SIG-M5 treated with dmso at 0.1 percent for 504 hours (cell line): Measurements from ENCODE around the gene PIM3.

ENCODE experiments used
- DNase-seq: peaks from one replicate; lab custom pipeline; 2025; ENCODE audit not compliant: unreplicated experiment; lab: John Stamatoyannopoulos, UW

PIM3 gene

GRCh38 chr22:49927483-49928184 lies 32.9 kb upstream of the PIM3 start:
- no peak for DNase-seq

- DNase-seq, result no peak
These were observed 32.4 kb upstream of the PIM3 start for GRCh38 chr22:49928185-49928495.

DNA sequence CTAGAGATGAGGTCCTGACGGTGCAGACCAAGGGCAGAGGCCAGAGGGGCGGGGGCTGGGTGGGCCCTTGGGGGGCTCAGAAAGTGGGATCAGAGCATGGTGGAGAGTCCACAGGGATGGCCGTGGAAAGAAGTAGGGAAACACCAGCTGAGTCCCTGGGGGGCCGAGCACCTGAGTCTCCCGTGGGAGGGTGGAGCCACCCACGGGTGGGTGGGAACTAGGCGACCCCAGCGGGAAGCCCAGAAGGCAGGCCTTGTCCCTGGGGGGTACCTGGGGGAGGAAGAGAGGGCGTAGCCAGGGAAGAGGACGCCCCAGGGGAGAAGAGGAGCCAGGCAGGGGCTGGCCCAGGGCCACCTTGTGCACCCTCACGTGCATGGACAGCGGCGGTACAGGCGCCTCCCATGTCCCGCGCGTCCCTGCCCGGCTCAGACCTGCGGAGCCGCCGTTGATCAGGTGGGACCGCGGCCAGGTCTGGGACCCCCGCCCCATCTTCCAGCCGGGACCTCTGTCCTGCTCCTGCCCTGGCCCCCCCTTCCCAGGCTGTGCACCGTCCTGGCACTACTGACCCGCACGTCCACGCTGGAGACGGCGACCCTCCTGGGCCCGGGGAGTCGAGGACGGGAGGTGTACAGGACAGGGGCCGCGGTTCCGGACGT lies 31.9 kb upstream of the PIM3 start:
- no peak for DNase-seq

DNA sequence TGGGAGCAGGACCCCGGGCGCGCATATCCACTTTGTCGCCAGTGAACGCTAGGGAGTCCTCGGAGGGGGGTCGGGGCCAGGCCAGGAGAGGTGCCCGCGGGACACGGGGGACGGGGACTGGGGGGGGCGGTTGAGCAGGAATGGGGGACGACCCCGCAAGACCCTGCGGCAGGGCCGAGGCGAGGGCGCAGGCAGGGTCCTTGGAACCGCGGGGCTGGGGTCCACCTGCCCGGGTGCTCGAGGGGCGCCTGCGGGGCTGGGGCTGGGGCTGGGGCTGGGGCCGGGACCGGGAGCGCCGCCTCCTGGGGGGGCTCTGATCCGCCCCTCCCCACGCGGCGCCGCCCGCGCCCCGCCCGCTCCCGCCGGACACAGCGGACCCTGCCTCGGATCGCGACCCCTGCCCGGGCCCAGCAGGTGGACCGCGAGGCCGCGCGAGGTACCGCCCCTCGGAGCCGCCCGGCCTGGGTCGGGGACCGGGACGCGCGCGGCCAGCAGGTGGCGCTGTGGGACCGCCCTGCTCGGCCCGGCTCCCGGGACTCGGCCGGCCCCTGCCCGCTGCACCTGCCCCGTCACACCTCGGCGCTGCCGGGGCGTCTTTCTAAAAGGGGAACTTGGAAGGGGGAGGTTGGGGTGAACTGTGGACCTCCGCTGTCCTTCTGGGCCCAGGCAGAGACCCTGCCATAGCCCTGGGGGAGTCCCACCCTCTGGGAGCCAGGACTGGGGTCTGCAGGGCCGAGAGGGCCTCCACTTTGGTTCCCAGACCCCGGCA lies 31.2 kb upstream of the PIM3 start:
- DNase-seq, result peak; percentile 7

DNA sequence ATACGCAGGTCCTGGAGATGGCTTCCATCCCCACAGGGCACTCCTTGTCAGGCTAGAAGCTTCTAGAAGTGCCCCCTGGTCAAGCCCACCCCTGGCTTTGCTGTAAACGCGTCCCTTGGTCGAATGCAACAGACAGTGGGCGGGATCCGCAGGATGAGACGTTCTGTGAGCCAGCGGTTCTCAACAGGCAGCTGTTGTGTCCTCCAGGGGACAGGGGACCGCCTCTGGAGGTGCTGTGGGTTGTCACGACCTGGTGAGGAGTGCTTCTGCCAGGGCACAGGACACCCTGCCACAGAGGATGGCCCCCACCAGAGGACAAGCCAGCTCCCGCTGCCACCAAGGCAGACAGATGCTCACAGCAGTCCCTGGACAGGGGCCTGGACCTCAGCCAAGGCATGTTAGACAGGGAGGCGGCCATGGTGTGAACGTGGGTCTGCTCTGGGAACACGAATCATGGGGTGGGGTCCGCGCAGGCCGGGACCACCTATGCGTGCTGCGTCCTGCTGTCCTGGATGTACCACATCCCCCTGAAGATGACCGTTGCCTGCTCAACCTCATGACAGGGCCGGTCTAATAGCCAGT lies 30.5 kb upstream of the PIM3 start:
- no peak for DNase-seq

DNA sequence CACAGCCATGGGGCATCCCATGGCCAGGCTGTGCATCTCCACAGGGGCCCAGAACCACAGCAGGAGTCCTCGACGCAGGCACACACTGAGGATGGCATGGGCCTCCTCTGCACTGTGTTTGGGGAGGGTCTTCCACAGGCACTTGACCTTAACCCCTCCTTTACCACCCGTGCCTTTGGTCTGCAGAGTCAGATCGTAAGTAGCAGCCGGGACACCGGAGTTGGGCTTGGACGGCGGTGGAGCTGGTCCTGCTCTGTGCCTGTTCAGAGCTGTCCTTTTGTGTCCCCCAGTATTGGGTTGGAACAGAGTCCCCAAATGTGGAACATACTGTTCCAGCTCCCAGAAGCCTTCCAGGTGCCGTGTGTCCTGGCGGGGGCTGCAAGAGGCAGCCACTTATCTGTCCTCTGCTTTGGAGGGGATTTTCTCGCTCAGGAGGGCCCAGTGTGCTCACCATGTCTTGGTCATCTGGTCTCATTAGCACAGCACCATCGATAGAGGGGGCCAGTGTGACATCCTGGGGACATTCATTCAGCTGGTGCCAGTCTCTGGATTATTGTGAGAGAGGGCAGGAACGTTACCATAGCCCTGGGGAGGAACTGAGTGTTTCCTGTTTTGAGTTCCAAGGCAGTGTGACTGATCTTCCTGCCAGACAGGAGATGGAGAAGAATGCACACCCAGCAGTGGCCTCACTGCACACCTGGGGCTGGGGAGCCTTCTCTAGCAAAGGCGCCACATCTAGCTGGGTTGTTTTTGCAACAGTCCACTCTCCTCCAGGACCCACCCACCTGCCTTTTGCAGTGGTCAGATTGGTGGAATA lies 29.8 kb upstream of the PIM3 start:
- DNase-seq, result peak; percentile 86

GRCh38 chr22:49933236-49934159 lies 27.1 kb upstream of the PIM3 start:
- no peak for DNase-seq

GRCh38 chr22:49934160-49934890 lies 26.2 kb upstream of the PIM3 start:
- no peak for DNase-seq

- peak; percentile 12 for DNase-seq
These were observed 25.5 kb upstream of the PIM3 start for GRCh38 chr22:49934891-49935557.

- no peak for DNase-seq
These were observed 25.0 kb upstream of the PIM3 start for GRCh38 chr22:49935561-49935960.

DNA sequence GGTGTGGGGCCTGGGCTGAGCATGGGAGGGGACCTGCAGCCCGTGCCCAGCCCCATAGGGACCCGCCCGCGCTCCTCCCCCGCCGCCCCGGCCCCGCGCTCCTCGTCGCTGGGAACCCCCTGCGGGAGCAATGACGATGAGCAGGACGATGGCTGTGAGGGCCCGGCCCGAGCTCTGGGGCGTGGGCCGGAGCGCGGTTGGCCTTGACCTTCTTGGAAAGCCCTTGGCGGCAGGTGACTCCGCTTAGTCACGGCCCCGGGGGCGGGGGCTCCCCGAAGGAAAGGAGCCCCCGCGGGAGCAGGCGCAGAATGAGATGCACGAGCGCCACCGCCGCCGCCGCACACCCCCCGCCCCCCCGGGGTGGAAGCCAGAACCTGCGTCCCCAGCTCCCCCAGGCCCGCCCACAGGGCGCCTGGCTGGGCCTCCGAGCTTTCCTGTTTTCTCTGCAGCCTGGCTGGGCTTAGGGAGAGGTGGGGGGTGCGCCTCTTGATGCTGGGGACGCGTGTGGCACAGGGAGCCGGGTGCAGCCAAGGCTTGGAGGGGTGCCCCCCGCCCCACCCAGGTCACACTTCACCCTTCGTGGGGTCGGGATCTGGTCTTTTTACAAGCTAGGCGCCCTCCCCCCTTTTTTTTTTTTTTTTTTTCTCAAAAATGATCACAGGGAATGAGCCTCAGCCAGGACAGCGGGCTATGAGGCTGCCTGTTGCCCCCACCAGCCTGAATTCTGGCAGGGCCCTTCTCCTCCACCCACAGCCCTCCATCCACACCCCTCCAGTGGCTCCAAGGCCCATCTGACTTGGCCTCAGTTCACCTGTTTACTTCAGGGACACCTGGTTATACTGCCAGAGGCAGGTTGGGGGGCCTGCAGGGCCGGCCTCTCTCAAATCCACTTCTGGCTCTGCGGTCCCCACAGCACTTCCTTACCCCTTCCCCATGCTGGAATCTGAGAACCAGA lies 24.3 kb upstream of the PIM3 start:
- DNase-seq, result peak; percentile 63

DNA sequence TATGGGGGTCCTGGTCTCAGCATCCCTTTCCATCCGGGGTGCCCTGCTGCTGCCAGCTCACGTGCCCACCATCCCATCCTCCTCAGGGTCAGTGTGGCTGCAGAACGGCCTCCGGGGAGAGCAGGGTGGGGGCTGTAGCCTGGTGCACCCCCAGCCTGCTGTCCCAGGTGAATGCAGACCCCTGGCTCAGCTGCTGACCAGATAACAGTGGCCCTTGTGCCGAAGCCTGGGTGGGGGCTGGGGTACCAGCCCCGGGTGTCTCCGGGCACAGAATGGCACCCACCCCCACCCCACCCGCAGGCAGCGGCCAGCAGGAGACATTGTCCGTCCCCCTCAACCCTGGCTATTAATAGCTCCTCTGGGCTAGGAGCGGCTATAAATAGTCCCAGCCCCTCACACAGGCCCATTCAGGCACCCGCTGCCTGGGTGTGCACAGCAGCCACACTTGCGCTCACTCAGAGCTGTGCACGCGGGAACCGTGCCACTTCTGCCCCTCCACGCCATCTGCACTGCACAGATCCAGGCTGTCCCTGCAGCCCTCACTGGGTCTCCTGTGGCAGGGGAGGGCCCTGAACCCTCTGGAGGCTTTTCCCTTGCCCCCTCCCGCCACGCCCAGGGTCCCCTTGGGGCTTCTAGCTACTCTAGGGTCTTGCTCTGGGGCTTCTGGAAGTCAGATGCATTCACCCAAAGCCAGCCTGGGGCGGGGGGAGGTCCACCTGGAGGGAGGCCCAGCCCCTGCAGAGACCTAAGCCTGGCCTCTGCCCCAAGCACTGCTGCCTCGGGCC lies 23.4 kb upstream of the PIM3 start:
- DNase-seq, result no peak

DNA sequence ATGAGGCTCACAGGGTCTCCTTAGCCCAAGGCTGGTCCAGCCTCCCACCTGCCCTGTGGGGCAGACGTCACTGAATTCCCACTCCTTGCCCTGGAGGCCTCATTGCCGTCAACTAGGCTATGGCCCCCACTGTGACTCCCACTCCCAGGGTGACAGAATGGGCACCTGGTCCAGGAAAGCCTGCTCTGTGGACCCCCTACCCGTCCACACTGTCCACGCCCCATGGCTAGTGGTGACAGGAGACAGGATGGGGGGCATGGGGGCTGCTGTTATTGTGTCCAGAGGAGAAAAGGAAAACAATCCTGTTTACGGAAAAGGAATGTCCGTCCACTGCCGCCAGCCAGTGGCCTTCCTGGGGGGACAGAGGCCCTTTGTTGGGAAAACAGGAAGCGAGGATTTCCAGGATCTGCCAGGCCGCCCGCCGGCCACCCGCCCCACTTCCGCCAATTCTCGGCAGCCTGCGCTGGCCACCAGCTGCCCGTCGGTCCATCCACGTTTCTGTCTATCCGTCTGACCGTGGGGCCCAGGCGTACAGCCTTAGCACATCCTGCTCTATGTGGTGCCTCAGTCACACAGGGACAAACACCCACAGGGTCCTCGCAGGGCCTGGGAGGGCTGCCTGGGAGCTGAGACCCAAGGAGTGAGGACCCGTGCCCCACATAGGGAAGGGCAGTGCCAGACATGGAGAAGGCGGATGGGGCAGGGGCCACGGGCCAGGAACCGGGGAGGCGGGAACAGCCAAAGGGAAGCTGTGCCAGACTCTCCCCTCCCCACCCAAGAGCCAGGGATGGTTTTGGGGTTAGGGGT lies 22.6 kb upstream of the PIM3 start:
- no peak for DNase-seq

- no peak for DNase-seq
These were observed 21.9 kb upstream of the PIM3 start for GRCh38 chr22:49938565-49939136.

DNA sequence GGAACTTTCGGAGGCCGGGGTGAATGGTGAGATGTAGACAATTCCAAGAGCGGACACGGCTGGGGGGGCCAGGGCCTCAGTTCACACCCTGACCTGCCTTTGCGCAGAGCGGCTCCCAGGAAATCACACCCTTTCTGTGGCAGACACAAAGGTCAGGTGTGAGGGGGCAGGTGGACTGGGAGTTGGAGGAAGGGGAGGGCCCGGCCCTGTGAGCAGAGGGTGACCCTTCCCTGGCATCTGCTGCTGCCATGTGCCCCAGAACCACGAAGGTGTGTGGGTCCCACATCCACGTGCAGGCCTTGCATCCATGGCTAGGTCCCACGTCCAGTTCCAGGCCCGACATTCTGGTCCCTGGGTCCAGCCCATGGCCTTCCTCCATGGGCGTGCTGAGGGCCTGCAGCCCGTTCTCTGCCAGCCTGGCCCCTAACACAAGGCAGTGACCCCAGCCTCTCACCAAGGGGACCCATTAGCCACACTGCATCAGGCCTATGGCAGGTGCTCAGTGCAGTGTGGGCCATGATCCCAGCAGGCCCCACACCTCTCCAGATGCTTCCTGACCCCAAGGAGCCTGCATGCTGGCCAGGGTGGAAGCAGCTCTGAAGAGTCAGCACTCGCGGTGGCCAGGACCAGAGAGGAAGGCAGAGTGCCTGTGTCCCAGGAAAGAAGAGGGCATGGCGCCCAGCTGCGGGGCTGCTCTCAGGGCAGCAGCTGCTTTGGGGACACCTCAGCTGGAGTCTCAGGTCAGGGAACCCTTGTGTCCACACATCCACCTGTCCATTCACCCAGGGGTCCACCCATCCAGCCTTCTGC lies 18.9 kb upstream of the PIM3 start:
- no peak for DNase-seq
